Lower lobe of right lung (tissue), 2 donors: ENCODE results near the gene TMEM11. TPM values are rescaled to one million over a fixed set of nuclear protein-coding genes. Genes with fewer than 3 reads are reported as not detected.
A peak's percentile ranks its signal among the peaks of the same experiment; 100 is the strongest.

Source experiments
- ATAC-seq, 2 donors: fragments of 200-7000 bp; cut with Tn5 transposase; one replicate each; pipeline ENCODE4 v1.9.1; 2020 to 2022; ENCODE audit warnings: mild to moderate bottlenecking in 2 of 2, moderate library complexity in 2 of 2
- DNase-seq: peaks from one replicate; pipeline ENCODE4 v3.0.0-alpha.2; 2020
- H3K27ac ChIP-seq: fragments of 200-600 bp; one replicate; pipeline ENCODE4 v1.8.0; 2022
- H3K27me3 ChIP-seq: fragments of 200-600 bp; one replicate; pipeline ENCODE4 v1.8.0; 2022; ENCODE audit warnings: low read depth
- H3K36me3 ChIP-seq: fragments of 200-600 bp; one replicate; pipeline ENCODE4 v1.8.0; 2022; ENCODE audit warnings: mild to moderate bottlenecking
- H3K4me1 ChIP-seq: fragments of 200-600 bp; one replicate; pipeline ENCODE4 v1.8.0; 2022
- H3K4me3 ChIP-seq: fragments of 200-600 bp; one replicate; pipeline ENCODE4 v1.8.0; 2022; ENCODE audit warnings: mild to moderate bottlenecking
- H3K9me3 ChIP-seq: fragments of 200-600 bp; one replicate; pipeline ENCODE4 v1.8.0; 2022
- intact Hi-C: fragments of 100-400 bp; cut with DNase I; formaldehyde crosslinking; loops from one replicate; pipeline ENCODE4 v1.11.0; 2022
- total RNA-seq: library from RNA; stranded (reverse); fragmentation: NEBNext Ultra II Directional; extraction: Animal tissue kit (Norgen Biotek cat#: 25700); gene quantifications from one replicate; pipeline ENCODE4 v1.2.1, GENCODE V29; 2021
- TF ChIP-seq, protein P1 (sequence below): fragments of 200-600 bp; IDR thresholded peaks from one replicate; pipeline ENCODE4 v1.8.0; 2022; ENCODE audit warnings: antibody characterized with exemption, mild to moderate bottlenecking
- donor health status: DM: no; HTN: yes; CAD: no; lungs with severe emphysema.

The TMEM11 gene
- total RNA-seq, 1 donor from 2014 or later, result 20.2 TPM

DNA sequence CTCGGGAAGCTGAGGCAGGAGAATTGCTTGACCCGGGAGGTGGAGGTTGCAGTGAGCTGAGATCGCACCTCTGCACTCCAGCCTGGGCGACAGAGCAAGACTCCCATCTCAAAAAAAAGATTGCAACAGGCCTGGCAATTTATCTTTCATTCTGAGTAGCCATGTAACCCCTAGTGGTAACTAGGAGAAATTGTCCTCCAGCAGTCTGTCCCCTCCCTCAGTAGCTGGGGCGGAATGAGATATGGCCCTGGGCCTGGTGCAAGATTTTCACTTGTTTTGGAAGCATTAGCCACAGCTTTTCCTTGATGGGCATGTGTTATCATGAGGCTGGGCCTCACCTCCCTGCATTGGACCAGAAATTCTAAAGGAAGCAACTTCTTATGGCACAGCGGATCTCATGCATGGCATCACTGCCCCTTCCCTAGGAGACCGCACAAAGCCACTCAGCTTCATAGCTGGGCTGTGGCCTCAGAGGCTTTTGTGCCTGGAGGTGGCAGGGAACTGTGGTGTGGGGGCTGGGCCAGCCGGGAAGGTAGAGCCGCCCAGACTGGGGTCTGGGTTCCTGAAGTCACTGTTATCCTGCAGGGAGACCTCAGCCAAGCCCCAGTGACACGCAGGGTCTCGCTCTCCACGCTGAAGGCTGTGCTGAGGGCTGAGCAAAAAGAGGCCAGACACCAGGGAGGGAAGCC lies 25.9 kb upstream of the TMEM11 start:
- ATAC-seq (peak in 1 of 2 donors; percentile 51), DNase-seq (no peak)
- Histone ChIP-seq H3K4me3 (no peak overlapping the region), H3K27me3 (no peaks in the 10 kb centered on the region), H3K27ac (no peak overlapping the region), H3K9me3 (no peaks in the 10 kb centered on the region), H3K36me3 (peaks cover 23% of the 10 kb centered on the region), H3K4me1 (no peaks in the 10 kb centered on the region)
- TF ChIP-seq, protein P1, sequence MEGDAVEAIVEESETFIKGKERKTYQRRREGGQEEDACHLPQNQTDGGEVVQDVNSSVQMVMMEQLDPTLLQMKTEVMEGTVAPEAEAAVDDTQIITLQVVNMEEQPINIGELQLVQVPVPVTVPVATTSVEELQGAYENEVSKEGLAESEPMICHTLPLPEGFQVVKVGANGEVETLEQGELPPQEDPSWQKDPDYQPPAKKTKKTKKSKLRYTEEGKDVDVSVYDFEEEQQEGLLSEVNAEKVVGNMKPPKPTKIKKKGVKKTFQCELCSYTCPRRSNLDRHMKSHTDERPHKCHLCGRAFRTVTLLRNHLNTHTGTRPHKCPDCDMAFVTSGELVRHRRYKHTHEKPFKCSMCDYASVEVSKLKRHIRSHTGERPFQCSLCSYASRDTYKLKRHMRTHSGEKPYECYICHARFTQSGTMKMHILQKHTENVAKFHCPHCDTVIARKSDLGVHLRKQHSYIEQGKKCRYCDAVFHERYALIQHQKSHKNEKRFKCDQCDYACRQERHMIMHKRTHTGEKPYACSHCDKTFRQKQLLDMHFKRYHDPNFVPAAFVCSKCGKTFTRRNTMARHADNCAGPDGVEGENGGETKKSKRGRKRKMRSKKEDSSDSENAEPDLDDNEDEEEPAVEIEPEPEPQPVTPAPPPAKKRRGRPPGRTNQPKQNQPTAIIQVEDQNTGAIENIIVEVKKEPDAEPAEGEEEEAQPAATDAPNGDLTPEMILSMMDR, result peak; percentile 39
- intact Hi-C loops, result no loop called here

DNA sequence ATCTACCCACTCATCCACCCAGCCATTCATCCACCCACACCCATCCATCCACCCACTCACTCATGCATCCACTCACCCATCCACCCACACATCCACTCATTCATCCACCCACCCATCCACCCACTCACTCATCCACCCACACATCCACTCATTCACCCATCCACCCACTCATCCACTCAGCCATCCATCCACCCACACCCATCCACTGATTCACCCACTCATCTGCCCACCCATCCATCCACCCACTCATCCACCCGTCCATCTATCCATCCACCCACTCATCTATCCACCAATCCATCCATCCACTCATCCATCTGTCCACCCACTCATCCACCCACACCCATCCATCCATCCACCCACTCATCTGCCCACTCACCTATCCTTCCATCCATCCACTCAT lies 22.0 kb upstream of the TMEM11 start:
- intact Hi-C loops, result no loop called here
- Histone ChIP-seq H3K4me3 (no peak overlapping the region), H3K9me3 (peaks cover 3% of the 10 kb centered on the region), H3K27ac (no peak overlapping the region), H3K4me1 (no peaks in the 10 kb centered on the region), H3K36me3 (peaks cover 6% of the 10 kb centered on the region), H3K27me3 (no peaks in the 10 kb centered on the region)
- DNase-seq (no peak), ATAC-seq (no peak)
- TF ChIP-seq, protein P1, result no peak

GRCh38 chr17:21233581-21234347 lies 19.8 kb upstream of the TMEM11 start:
- H3K9me3 ChIP-seq, result peaks cover 3% of the 10 kb centered on the region
- no peak overlapping the region for H3K4me3 ChIP-seq
- no peak overlapping the region for H3K27ac ChIP-seq
- ATAC-seq (no peak), DNase-seq (no peak)
- H3K36me3 ChIP-seq, result no peaks in the 10 kb centered on the region
- intact Hi-C loops, result no loop called here
- H3K4me1 ChIP-seq, result no peaks in the 10 kb centered on the region
- TF ChIP-seq, protein P1, result no peak
- H3K27me3 ChIP-seq, result no peaks in the 10 kb centered on the region

DNA sequence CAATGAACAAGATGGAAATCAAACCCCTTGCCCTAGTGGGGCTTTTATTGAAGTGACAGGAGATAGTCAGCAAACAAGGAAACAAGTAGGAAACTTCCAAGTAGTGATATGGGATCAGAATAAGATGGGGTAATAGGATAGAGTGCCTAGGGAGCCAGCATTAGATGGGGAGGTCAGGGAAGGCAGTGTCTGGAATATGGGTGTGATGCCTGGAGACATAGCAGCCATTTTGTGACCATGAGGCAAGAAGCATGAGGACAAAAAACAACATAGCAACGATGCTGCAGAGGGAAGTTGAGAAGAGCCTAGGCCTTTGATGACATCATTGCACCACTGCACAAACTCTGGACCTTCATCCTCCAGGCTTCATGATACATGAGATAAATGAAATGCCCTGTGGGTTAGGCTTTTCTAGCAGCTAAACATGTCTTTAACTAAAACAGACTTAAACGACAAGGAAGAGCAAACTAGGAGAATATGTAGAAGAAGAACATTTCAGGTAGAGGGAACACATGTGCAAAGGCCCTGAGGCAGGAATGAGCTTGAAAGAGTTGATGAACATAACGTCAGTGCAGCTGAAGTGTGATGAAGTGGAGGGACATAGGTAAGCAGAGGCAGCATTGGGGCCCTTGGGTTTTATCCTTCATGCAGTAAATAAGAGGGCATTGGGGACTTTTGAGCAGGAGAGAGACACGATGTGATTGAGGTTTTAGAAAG lies 18.2 kb upstream of the TMEM11 start:
- H3K27ac ChIP-seq, result no peak overlapping the region
- H3K4me1 ChIP-seq, result no peaks in the 10 kb centered on the region
- H3K27me3 ChIP-seq, result no peaks in the 10 kb centered on the region
- no peak overlapping the region for H3K4me3 ChIP-seq
- H3K36me3 ChIP-seq, result no peaks in the 10 kb centered on the region
- H3K9me3 ChIP-seq, result peaks cover 3% of the 10 kb centered on the region
- TF ChIP-seq, protein P1, result no peak
- intact Hi-C loops, result no loop called here
- no peak for DNase-seq
- ATAC-seq, result no peak

GRCh38 chr17:21231533-21231932 lies 17.6 kb upstream of the TMEM11 start:
- no peaks in the 10 kb centered on the region for H3K4me1 ChIP-seq
- H3K27me3 ChIP-seq, result no peaks in the 10 kb centered on the region
- no peak for DNase-seq
- H3K36me3 ChIP-seq, result no peaks in the 10 kb centered on the region
- intact Hi-C loops, result no loop called here
- no peak overlapping the region for H3K4me3 ChIP-seq
- TF ChIP-seq, protein P1, result no peak
- no peak for ATAC-seq
- H3K9me3 ChIP-seq, result peaks cover 3% of the 10 kb centered on the region
- no peak overlapping the region for H3K27ac ChIP-seq
